ENCODE results near the gene ABCD1.

ABCD1 gene

GRCh38 chrX:153766098-153766817 is 41.6 kb downstream of the ABCD1 start (continued):
- TF ChIP-seq ZNF571 (tag by site-specific recombination; IDR thresholded peaks at IDR 0.05) (no peak), ZNF146 (tag by site-specific recombination; IDR thresholded peaks at IDR 0.05) (no peak), ZNF830 (tag by site-specific recombination; IDR thresholded peaks at IDR 0.05; ENCODE audit: low read depth) (no peak), ZNF23 (tag by site-specific recombination; IDR thresholded peaks at IDR 0.05; ENCODE audit: borderline replicate concordance) (no peak), KLF8 (tag by site-specific recombination; IDR thresholded peaks at IDR 0.05) (peak; percentile 51; the same call in 1 of the 2 replicates), ZNF280D (tag by site-specific recombination; IDR thresholded peaks at IDR 0.05) (no peak), HOXA7 (CRISPR knock-in tag; IDR thresholded peaks at IDR 0.05; ENCODE audit: borderline replicate concordance) (no peak), ZFP41 (tag by site-specific recombination; IDR thresholded peaks at IDR 0.05; ENCODE audit: borderline replicate concordance) (no peak), ZNF280C (tag by site-specific recombination; IDR thresholded peaks at IDR 0.05) (no peak), ZIC2 (tag by site-specific recombination; IDR thresholded peaks at IDR 0.05) (peak; percentile 77; the same call in 1 of the 2 replicates), MYNN (tag by site-specific recombination; IDR thresholded peaks at IDR 0.05; ENCODE audit: borderline replicate concordance) (no peak), ZNF416 (tag by site-specific recombination; IDR thresholded peaks at IDR 0.05) (no peak), ZNF488 (tag by site-specific recombination; IDR thresholded peaks at IDR 0.05) (no peak), ZNF24 (tag by site-specific recombination; IDR thresholded peaks at IDR 0.05) (no peak), ZNF214 (tag by site-specific recombination; IDR thresholded peaks at IDR 0.05; ENCODE audit: borderline replicate concordance) (no peak), GLI2 (tag by site-specific recombination; IDR thresholded peaks at IDR 0.05; ENCODE audit: borderline replicate concordance, low read depth) (no peak), ZNF530 (tag by site-specific recombination; IDR thresholded peaks at IDR 0.05; ENCODE audit: low read depth) (no peak), SP2 (tag by site-specific recombination; IDR thresholded peaks at IDR 0.05) (peak; percentile 38; the same call in 1 of the 2 replicates), SP7 (tag by site-specific recombination; IDR thresholded peaks at IDR 0.05) (0 out of 2 replicates have a peak, but pooled peaks have one; percentile 50), ZNF747 (tag by site-specific recombination; IDR thresholded peaks at IDR 0.05) (no peak), ZNF350 (tag by site-specific recombination; IDR thresholded peaks at IDR 0.05) (no peak), ZNF837 (tag by site-specific recombination; IDR thresholded peaks at IDR 0.05) (no peak), ZNF610 (tag by site-specific recombination; IDR thresholded peaks at IDR 0.05; ENCODE audit: borderline replicate concordance) (no peak), PRDM6 (tag by site-specific recombination; IDR thresholded peaks at IDR 0.05) (no peak), ZNF175 (tag by site-specific recombination; IDR thresholded peaks at IDR 0.05) (no peak), ZNF510 (tag by site-specific recombination; IDR thresholded peaks at IDR 0.05; ENCODE audit: insufficient replicate concordance) (no peak), ZNF768 (tag by site-specific recombination; IDR thresholded peaks at IDR 0.05) (no peak), SCRT1 (tag by site-specific recombination; IDR thresholded peaks at IDR 0.05; ENCODE audit: borderline replicate concordance) (no peak), KLF9 (tag by site-specific recombination; IDR thresholded peaks at IDR 0.05; ENCODE audit: low read depth) (peak; percentile 34; the same call in 1 of the 2 replicates), MZF1 (tag by site-specific recombination; IDR thresholded peaks at IDR 0.05; ENCODE audit: borderline replicate concordance) (no peak), ZSCAN4 (tag by site-specific recombination; IDR thresholded peaks at IDR 0.05) (no peak; the same call in 1 of the 2 replicates), ZNF670 (tag by site-specific recombination; IDR thresholded peaks at IDR 0.05; ENCODE audit: low read depth) (no peak)

Measured in HEK293 (cell line).